ENCODE measurements around the gene NTSR2.

- TF ChIP-seq, protein P1, sequence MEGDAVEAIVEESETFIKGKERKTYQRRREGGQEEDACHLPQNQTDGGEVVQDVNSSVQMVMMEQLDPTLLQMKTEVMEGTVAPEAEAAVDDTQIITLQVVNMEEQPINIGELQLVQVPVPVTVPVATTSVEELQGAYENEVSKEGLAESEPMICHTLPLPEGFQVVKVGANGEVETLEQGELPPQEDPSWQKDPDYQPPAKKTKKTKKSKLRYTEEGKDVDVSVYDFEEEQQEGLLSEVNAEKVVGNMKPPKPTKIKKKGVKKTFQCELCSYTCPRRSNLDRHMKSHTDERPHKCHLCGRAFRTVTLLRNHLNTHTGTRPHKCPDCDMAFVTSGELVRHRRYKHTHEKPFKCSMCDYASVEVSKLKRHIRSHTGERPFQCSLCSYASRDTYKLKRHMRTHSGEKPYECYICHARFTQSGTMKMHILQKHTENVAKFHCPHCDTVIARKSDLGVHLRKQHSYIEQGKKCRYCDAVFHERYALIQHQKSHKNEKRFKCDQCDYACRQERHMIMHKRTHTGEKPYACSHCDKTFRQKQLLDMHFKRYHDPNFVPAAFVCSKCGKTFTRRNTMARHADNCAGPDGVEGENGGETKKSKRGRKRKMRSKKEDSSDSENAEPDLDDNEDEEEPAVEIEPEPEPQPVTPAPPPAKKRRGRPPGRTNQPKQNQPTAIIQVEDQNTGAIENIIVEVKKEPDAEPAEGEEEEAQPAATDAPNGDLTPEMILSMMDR (conservative IDR thresholded peaks at IDR 0.05) = no peak
- no peak for TF ChIP-seq ZFX (IDR thresholded peaks at IDR 0.05)
Observed at GRCh38 chr2:11674983-11675382, 5.0 kb upstream of the NTSR2 start.

Data from C4-2B (cell line).